ENCODE data around the gene SDHAF2. TPM values are rescaled to one million over a fixed set of nuclear protein-coding genes. Genes with fewer than 3 reads are reported as not detected.
A peak's percentile ranks its signal among the peaks of the same experiment; 100 is the strongest.
"Not testable (repeated sequence)": the region's sequence is repeated elsewhere in the genome, so short reads cannot be mapped to it uniquely, and the experiment has no call there.

The SDHAF2 gene
- total and polyA plus RNA-seq, 2 experiments from 2014 or later = 19.5 to 59.5 TPM

DNA sequence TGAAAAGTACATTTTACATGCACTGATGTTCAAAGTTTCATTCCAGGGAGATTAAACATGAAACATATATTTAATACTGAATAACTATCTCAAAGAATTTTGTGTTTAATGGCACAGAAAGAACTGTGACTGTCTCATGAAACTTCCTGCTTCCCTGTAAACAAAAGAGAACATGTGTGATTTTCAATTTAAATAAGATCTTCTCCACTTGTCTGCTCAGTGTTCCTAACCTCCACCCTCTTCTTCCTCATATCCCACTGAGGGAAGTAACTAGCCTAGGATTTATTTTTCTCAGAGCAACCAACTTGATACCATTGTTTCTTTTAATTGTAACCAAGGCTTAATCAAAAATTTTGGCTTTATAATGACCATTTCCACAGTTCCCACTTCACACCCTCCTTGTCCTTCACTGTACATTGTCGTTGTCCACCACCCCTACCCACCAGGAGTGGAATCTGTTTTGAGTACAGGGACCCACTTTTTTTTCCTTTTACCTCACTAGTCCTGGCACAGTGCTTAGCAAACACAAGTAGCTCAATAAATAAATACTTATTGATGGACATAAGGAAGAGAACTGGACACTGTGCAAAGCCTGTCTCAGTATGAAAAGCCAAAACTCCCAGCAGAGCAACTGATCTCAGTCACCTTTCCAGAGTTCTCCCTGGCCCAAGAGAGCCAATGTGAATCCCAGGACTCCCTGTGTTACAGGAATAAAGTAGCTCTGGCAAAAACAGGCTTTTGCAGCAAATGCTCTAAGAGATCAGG, 4.4 kb upstream of the SDHAF2 start:
- Histone ChIP-seq H2AFZ (no peak overlapping the region), H3K27me3 (replicated peaks; ENCODE audit: insufficient read depth) (no peaks in the 10 kb centered on the region), H3F3A (ENCODE audit: insufficient read depth) (0 out of 2 replicates have a peak, but pooled peaks cover 2% of the 10 kb centered on the region), H4K20me1 (ENCODE audit: insufficient read depth) (no peaks in the 10 kb centered on the region), H3K9me3 (ENCODE audit: low read depth) (no peaks in the 10 kb centered on the region), H3K79me2 (ENCODE audit: insufficient read depth) (peaks cover 92% of the 10 kb centered on the region), H3K4me2 (ENCODE audit: unreplicated experiment) (no peak overlapping the region), H3K4me1 (ENCODE audit: insufficient read depth) (peaks cover 7% of the 10 kb centered on the region), H3K27ac (no peak overlapping the region), H3K4me3 (no peak overlapping the region), H3K36me3 (ENCODE audit: low read depth) (peaks cover 68% of the 10 kb centered on the region), H3K9me2 (ENCODE audit: insufficient read depth) (no peaks in the 10 kb centered on the region), H3K9ac (peak overlapping the region; percentile 5; the same call in 1 of the 2 replicates)
- 94 to 95% methylated on average over 1 of the region's 1 CpG for WGBS, 2 experiments (ENCODE audit: low coverage in 1 of 2, low lambda C conversion rate in 2 of 2, missing lambda C conversion rate in 2 of 2)
- DNase-seq = no peak
- in situ Hi-C loops (cut with MboI) = no loop called here
- TF ChIP-seq EZH2 (IDR thresholded peaks at IDR 0.05; ENCODE audit: insufficient read depth, poor library complexity, severe bottlenecking) = no peak
- no peak for TF ChIP-seq EZH2phosphoT487 (IDR thresholded peaks at IDR 0.05; ENCODE audit: insufficient read depth, low read depth)

DNA sequence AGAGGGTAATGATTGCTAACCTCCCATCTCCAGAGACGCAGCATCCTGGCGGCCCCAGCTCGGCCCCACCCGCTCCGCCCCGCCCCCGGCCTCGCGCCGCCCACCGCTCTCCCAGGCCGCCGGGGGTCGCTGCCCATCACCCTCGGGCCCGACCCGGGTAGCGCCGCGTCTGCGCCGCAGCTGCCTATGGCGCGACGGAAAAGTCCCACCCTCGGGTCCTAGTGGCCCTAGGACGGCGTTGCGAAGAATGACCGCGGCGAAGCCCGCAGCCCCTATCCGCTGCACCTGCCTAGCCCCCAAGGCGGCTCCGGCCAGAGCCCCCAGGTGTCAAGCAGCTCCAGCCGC, 606 bp upstream of the SDHAF2 start:
- Histone ChIP-seq H3K9ac (peak overlapping the region; percentile 98), H3K9me3 (ENCODE audit: low read depth) (no peaks in the 10 kb centered on the region), H3K9me2 (ENCODE audit: insufficient read depth) (no peaks in the 10 kb centered on the region), H3K79me2 (ENCODE audit: insufficient read depth) (peaks cover 94% of the 10 kb centered on the region), H3K4me3 (peak overlapping the region; percentile 100), H2AFZ (peak overlapping the region; percentile 49), H3F3A (ENCODE audit: insufficient read depth) (no peaks in the 10 kb centered on the region), H3K27me3 (replicated peaks; ENCODE audit: insufficient read depth) (no peaks in the 10 kb centered on the region), H3K4me2 (ENCODE audit: unreplicated experiment) (peak overlapping the region; percentile 89), H3K27ac (peak overlapping the region; percentile 92), H3K4me1 (ENCODE audit: insufficient read depth) (peaks cover 22% of the 10 kb centered on the region), H4K20me1 (ENCODE audit: insufficient read depth) (no peaks in the 10 kb centered on the region), H3K36me3 (ENCODE audit: low read depth) (peaks cover 41% of the 10 kb centered on the region)
- in situ Hi-C loops (cut with MboI) = no loop called here
- TF ChIP-seq EZH2 (IDR thresholded peaks at IDR 0.05; ENCODE audit: insufficient read depth, poor library complexity, severe bottlenecking) (no peak), EZH2phosphoT487 (IDR thresholded peaks at IDR 0.05; ENCODE audit: insufficient read depth, low read depth) (no peak)
- WGBS, 2 experiments (ENCODE audit: low coverage in 1 of 2, low lambda C conversion rate in 2 of 2, missing lambda C conversion rate in 2 of 2) = 0 to 1% methylated on average over 15 to 34 of the region's 37 CpGs
- peak; percentile 78 for DNase-seq

GRCh38 chr11:61430839-61431238, 915 bp downstream of the SDHAF2 start:
- H3K27me3 ChIP-seq (replicated peaks; ENCODE audit: insufficient read depth); DNase-seq; H4K20me1 ChIP-seq (ENCODE audit: insufficient read depth); H3K9me3 ChIP-seq (ENCODE audit: low read depth); H3K9me2 ChIP-seq (ENCODE audit: insufficient read depth); H3F3A ChIP-seq (ENCODE audit: insufficient read depth); in situ Hi-C loops (cut with MboI): not testable (repeated sequence)
- peak overlapping the region; percentile 98 for H3K9ac ChIP-seq
- peak overlapping the region; percentile 100 for H3K4me3 ChIP-seq
- peak overlapping the region; percentile 92 for H3K27ac ChIP-seq
- WGBS, 2 experiments (ENCODE audit: low coverage in 1 of 2, low lambda C conversion rate in 2 of 2, missing lambda C conversion rate in 2 of 2) = 57 to 60% methylated on average over 10 of the region's 10 CpGs
- peaks cover 94% of the 10 kb centered on the region for H3K79me2 ChIP-seq (ENCODE audit: insufficient read depth)
- H2AFZ ChIP-seq = peak overlapping the region; percentile 91
- peaks cover 25% of the 10 kb centered on the region for H3K36me3 ChIP-seq (ENCODE audit: low read depth)
- peak overlapping the region; percentile 100 for H3K4me2 ChIP-seq (ENCODE audit: unreplicated experiment)
- peaks cover 22% of the 10 kb centered on the region for H3K4me1 ChIP-seq (ENCODE audit: insufficient read depth)

DNA sequence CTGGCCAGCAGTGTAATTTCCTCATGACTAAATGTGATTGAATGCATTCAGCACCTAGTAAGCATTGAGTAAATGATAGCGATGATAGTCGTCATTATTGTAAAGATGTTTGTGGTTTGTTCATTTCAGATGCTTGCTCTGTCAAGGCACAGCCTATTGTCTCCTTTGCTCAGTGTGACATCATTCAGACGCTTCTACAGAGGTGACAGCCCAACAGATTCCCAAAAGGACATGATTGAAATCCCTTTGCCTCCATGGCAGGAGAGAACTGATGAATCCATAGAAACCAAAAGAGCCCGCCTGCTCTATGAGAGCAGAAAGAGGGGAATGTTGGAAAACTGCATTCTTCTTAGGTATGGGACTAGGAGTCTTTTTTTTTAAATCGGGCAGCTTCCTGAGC, 7.6 kb downstream of the SDHAF2 start:
- Histone ChIP-seq H3K9me3 (ENCODE audit: low read depth) (no peaks in the 10 kb centered on the region), H2AFZ (no peak overlapping the region), H3K9me2 (ENCODE audit: insufficient read depth) (no peaks in the 10 kb centered on the region), H3K4me1 (ENCODE audit: insufficient read depth) (peaks cover 2% of the 10 kb centered on the region; the same call in 1 of the 2 replicates), H3K27me3 (replicated peaks; ENCODE audit: insufficient read depth) (no peaks in the 10 kb centered on the region), H4K20me1 (ENCODE audit: insufficient read depth) (peaks cover 9% of the 10 kb centered on the region; the same call in 1 of the 2 replicates), H3K9ac (no peak overlapping the region), H3K36me3 (ENCODE audit: low read depth) (peaks cover 37% of the 10 kb centered on the region), H3K79me2 (ENCODE audit: insufficient read depth) (peaks cover 98% of the 10 kb centered on the region), H3F3A (ENCODE audit: insufficient read depth) (peaks cover 6% of the 10 kb centered on the region), H3K27ac (no peak overlapping the region), H3K4me3 (no peak overlapping the region), H3K4me2 (ENCODE audit: unreplicated experiment) (no peak overlapping the region)
- 85 to 86% methylated on average over 5 of the region's 5 CpGs for WGBS, 2 experiments (ENCODE audit: low coverage in 1 of 2, low lambda C conversion rate in 2 of 2, missing lambda C conversion rate in 2 of 2)
- DNase-seq = no peak
- no peak for TF ChIP-seq EZH2phosphoT487 (IDR thresholded peaks at IDR 0.05; ENCODE audit: insufficient read depth, low read depth)
- TF ChIP-seq EZH2 (IDR thresholded peaks at IDR 0.05; ENCODE audit: insufficient read depth, poor library complexity, severe bottlenecking) = no peak
- in situ Hi-C loops (cut with MboI) = no loop called here
